GM21360 (cell line): ENCODE measurements around the gene MRPL50.
"Not testable (repeated sequence)": the region's sequence is repeated elsewhere in the genome, so short reads cannot be mapped to it uniquely, and the experiment has no call there.

Experiments
- ATAC-seq: cut with Tn5 transposase; IDR thresholded peaks from one replicate; pipeline ENCODE4 v1.9.1; 2021; ENCODE audit warnings: mild to moderate bottlenecking, moderate library complexity; ENCODE audit not compliant: unreplicated experiment

MRPL50 gene

DNA sequence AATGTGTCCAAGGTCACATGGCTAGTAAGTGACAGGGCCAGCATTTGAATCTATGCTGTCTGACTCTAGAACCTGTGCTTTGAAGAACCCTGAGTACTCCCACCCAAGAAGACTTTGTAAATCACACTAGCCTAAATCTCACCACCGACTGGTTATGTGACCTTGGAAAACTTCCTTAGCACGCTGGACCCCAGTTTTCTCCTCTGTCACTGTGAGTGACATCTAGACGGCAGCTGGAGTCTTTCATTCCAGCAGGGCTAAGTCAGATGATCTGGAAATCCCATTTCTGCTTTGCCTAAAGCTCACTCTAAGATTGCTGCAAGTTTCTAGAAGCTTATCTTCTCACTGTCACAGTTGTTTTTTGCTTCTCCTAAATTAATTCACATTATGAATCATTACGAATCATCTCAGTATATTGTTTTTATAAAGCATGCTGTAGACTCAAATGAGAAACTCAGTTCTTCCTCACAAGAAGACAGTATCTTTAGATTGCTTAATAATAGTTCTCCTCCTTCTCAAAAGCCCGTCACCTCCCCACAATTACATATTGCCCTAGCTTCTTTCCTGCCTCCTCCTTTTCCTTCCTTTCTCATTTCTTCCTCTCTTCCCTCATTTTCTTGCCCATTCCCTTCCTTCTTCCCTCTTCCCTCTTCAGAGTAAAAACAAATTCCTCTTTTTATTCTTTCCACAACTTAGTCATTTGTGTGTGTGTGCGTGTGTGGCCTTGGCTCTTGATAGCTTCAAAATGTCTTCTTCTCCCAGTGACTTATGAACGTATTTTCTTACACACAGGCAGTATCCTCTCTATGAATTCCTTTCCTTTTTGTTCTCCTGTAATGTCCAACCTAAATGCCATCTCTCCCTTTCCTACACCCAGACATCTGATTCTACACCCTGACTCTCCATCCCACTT is 20.4 kb upstream of the MRPL50 start:
- no peak for ATAC-seq

DNA sequence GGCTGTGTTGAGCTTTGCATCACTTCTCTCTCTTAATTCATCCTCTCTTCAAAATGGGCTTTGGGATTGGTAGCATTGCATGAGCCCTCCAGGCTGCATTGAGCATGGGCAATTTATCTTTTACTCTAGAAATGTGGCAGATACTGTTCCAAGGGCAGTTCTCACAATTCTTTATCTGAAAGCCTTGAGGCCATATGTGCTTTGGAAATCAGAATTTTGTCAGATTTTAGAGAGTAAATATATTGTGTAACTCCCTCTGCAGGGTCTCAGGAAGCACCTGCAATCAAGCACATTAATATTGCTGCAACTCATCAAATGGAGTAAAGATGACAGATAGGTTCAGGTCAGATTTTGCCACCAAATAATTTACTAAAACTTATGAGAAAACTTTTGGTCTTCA is 19.6 kb upstream of the MRPL50 start:
- ATAC-seq, result no peak

DNA sequence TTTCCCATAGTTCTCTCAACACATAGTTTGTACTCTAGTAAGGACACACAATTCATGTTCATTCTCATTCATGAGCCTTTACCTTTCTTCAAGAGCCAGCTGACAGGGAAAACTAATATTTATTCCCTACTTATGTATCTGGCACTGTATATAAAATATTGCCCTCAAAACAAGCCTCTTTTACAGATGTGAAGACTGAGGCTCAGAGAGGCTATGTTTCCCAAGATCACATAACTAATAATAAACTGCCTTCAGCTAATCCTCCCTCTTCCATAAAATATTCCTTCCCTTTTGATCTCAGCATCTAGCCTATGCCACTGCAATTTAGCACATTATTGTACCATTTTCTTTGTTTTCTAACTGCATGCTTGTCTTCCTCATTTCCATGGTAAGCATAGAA is 19.0 kb upstream of the MRPL50 start:
- ATAC-seq, result no peak

DNA sequence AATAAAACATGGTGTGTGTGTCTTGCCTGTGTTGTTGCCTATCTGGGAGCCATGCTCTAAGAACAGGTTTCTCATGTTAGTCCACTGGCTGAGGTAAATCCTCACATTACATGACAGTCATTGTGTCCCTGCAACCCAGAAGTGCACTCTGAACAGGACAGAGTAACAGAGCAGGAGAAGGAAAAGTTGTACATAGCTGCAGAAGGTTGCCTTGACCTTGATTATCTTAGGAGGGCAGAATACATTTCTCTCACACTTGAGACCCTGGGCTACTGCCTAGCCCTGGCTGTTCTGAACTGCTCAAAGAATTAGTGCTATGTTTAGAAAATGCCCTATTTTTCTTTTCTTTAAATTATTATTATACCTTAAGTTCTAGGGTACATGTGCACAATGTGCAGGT is 17.2 kb upstream of the MRPL50 start:
- no peak for ATAC-seq

DNA sequence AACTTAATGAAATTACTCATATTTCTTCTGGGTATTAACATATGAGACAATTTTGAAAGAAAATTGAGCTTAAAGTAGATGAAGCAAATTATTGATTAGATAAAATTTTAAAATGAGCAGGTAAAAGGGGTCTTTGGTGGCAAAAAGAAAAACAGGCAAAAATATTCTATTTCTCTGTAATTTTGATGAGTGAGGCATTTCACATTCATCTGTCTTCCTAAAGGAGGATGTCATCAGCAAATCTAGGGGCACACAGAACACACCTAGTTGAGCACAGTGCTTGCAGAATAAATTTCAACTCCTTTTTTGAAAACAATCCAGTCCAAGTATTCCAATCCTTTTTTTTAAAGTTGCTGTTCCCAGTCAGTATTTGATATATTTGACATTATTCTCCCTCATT is 16.4 kb upstream of the MRPL50 start:
- no peak for ATAC-seq

DNA sequence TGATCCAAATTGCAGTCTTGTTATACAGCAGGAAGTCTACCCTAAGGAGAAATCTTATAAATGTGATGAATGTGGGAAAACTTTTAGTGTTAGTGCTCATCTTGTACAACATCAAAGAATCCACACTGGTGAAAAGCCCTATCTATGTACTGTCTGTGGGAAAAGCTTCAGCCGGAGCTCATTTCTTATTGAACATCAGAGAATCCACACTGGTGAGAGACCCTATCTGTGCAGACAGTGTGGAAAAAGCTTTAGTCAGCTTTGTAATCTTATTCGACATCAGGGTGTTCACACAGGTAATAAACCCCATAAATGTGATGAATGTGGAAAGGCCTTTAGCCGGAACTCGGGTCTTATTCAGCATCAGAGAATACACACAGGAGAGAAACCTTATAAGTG is 10.7 kb upstream of the MRPL50 start:
- ATAC-seq, result no peak

DNA sequence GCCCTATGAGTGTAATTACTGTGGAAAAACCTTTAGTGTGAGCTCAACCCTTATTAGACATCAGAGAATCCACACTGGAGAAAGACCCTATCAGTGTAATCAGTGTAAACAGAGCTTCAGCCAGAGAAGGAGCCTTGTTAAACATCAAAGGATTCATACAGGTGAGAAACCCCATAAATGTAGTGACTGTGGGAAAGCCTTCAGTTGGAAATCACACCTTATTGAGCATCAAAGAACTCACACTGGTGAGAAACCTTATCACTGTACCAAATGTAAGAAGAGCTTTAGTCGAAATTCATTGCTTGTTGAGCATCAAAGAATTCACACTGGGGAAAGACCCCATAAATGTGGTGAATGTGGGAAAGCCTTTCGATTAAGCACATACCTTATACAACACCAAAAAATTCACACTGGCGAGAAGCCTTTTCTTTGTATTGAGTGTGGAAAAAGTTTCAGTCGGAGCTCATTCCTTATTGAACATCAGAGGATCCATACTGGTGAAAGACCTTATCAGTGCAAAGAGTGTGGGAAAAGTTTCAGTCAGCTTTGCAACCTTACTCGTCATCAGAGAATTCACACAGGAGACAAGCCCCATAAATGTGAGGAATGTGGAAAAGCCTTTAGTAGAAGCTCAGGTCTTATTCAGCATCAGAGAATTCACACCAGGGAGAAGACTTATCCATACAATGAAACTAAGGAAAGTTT is 10.1 kb upstream of the MRPL50 start:
- ATAC-seq, result no peak

DNA sequence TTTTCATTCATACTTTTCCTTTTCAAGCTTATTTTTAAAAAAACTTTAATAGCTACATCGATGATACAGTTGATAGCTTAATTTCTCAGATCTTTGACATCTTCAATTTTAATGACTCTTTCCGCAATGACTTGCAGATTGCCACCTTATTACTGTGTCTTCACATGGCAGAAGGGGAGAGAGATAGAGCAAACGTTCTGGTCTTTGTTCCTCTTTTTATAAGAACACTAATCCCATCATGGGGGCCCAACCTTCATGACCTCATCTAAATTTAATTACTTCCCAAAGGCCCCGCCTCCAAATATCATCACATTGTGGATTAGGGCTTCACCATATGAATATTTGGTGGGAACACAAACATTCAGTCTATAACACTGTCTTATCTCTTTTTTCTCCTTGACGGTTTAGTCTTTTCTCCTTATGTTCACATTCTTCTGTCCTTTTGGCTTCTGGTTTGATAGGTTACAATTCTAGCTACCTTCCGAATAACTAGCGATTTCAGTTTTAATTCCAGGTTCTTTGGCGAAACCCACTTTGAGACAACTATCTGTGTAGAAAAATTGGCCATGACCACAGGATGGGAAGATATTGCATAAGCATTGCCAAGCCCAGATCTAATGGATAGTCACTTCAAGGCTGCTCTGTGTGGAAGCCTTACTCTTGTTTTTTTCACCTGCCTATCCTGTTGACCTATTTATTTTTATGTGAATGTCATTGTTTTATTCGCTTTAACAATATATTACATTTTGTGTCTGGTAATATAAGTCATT is 5.3 kb upstream of the MRPL50 start:
- no peak for ATAC-seq

DNA sequence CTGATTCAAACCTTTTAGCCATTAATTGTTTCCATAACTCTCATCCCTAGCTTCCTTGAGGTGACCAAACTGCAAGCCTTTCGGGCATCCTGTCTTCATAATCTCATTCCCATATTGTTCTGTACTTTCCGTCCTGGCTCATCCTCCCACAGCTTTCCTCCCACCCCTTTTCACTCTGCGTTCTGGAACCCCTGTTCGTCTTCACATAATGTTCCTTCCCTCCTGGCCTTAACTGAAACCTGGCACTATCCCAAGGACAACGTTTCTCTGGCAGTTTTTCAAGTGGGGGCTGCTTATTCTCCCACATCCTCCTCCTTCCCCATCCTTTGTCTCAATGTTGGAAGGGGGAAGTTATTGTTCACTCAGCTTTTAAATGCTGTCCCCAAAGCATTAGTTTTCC is 1.7 kb upstream of the MRPL50 start:
- no peak for ATAC-seq

DNA sequence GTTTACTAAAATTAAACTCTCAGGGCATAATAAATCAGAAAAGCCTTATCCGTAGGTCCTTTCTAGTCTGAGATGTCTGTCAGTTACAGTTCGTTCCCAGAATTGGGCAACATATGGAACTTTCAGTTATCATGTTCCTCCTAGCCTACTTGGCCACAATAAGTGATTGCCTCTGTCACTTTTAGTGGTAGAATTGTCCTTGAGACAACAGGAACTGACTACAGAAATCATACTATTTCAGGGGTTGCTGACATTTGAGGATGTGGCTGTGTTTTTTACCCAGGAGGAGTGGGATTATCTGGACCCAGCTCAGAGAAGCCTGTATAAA is 1.2 kb upstream of the MRPL50 start:
- no peak for ATAC-seq

DNA sequence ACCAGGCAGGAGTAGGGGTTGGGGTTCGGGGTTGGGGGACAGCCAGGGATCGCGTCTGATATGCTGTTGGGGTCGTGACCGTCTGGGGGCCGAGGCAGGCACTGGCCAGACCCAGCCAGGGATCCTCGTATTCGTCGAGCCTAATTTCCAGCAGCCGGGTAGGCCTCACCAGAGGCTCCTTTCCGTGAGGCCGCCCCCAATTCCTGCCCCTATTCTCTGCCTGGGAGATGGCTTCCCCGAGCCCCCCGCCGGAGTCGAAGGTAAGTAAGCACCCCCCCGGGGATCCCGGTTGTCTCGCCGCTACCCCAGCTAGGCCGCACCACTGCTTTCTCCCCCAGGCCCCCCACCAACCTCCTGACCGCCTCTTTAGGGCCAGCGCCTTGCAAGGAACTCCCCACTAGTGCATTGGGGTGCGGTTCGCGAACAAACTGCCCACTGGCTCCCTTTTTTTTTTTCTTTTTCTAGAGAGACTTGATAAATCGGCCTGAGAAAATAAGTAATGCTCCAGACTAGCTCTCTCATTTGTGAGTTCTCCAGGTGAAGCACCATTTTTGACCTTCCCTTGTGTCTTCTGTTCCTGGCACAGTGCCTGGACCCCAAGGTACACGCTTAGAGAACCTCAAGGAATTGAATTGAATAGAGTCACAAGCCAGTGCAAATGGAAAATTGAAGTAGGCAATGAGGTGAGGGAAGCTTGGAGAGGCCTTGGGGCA is 668 bp upstream of the MRPL50 start:
- ATAC-seq, result no peak

DNA sequence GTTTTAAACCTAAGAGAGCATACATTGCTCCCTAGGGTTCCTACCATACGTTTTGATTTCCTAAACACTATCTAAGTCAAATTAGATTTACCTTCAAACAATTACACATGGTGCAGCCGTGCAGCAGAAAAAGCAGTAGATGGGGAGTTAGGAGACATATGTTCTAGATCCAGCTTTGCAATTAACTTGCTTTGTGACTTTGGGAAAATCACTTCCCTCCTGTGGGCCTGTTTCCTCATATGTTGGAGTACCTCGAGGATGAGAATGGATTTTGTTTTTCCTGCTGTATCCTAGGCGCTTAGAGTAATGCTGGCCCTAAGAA is 711 bp downstream of the MRPL50 start:
- ATAC-seq, result no peak

DNA sequence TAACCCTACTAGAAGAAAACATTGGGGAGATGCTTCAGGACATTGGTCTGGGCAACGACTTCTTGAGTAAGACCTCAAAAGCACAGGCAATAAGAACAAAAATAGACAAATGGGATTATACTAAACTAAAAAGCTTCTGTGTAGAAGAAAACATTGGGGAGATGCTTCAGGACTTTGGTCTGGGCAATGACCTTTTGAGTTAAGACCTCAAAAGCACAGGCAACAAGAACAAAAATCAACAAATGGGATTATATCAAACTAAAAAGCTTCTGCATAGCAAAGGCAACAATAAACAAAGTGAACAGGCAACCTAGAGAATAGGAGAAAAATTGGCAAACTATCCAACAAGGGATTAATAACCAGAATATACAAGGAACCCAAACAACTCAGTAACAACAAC is 3.7 kb downstream of the MRPL50 start:
- ATAC-seq, result no peak

DNA sequence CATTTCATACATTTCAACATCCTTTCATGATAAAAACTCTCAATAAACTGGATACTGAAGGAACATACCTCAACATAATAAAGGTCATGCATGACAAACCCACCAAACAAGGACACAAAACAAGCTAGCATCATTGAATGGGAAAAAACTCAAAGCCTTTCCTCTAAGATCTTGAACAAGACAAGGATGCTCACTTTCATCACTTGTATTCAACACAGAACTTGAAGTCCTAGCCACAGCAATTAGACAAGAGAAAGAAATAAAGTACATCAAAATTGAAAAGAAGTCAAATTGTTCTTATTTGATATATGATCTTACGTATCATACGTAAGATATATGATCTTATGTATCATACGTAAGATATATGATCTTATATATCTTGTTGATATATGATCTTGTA is 5.3 kb downstream of the MRPL50 start:
- no peak for ATAC-seq

DNA sequence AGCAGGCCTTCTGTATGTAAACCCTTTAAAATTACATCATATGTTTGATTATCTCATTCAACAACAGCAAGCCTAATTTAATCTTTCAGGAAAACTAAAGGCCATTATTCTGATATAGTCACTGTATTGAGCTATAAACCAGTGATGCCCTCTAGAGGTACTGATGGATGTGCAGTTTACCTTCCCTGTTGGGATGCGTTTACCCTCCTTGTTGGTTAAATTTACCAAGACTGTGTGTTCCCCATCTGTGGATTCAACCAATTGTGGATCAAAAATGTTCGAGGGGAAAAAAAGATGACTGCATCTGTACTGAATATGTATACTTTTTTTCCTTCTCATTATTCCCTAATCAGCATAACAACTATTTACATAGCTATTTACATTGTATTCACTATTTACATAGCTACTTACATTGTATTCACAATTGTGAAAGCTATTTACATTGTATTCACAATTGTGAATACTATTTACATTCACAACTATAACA is 9.9 kb downstream of the MRPL50 start:
- no peak for ATAC-seq

DNA sequence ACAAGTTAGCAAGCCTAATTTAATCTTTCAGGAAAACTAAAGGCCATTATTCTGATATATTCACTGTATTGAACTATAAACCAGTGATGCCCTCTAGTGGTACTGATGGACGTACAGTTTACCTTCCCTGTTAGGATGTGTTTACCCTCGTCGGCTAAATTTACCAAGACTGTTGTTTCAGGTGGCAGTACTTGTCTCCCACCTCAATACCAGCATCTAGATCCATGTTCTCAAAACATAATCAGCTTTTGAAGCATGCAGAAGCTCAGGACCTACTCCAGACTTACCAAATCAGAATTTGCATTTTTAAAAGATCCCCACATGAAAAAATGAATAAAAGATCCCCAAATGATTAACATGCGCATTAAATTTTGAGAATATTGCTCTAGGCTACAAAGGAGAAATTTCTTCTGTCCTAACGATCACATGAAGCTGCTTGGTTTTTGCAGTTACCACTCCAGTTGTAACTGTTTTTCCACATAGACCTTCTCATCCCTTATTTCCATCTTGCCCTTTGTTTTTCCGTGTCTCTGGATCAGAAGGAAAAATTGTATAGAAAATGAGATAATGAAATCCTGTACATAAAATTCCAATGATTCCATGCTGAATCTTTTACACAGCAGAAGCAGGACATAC is 10.4 kb downstream of the MRPL50 start:
- ATAC-seq, result peak; percentile 92

DNA sequence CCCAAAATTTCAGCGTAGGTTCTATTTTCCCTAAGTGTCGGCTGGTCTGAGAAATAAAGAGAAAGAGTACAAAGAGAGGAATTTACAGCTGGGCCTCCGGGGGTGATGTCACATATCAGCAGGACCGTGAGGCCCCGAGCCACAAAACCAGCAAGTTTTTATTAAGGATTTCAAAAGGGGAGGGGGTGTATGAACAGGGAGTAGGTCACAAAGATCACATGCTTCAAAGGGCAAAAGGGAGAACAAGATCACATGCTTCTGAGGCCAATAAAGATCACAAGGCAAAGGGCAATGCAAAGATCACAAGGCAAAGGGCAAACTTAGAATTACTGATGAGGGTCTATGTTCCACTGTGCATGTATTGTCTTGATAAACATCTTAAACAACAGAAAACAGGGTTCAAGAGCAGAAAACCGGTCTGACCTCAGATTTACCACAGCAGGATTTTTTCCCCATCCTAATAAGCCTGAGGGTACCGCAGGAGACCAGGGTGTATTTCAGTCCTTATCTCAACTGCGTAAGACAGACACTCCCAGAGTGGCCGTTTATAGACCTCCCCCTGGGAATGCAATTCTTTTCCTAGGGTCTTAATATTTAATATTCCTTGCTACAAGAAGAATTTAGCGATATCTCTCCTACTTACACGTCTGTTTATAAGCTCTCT is 13.4 kb downstream of the MRPL50 start, which contains the start of gene BAAT:
TSS of gene BAAT (minus strand) at position 134 of the 664 bp plus-strand sequence. CDS start 13,602 bp downstream, outside the sequence.
- not testable (repeated sequence) for ATAC-seq

DNA sequence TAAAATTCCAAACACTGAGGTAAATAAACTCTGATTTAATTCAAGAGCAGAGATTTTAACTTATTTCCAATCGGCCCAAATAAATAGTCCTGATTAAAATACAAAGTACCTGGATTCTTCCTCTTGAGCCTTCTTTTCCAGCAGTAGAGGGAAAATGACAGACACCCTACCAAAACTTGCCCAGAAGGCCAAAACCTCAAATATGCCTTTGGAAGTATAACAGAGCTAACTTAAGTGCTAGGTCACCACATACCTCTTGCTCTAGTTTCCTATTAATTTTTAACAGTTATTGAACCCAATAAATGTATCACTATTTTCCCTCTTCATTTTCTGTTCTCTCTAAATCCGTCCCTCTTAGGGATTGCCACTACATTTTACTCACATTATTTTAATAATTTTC is 15.1 kb downstream of the MRPL50 start:
- no peak for ATAC-seq

DNA sequence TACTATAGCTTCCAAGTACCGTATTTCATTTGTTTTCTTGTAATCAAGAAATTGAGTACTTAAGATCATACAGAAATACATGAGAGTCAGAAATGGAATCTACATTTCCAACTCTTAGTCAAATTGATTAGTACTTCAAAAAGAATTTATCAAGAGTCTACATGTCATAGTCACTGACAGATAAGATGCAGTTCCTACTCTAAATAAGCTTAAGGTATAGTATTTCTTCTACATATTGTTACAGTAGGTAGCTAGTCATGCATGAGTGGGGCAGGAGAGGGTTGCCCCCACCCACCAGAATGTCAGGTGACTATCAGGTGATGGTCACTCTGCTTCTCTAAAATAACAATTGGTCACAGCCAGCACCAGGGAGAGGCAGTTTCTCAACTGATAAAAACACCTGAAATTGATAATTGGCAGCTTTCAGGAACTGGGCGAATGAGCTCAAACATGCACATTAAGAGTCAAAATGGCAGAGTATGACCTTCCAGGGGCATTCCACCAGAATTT is 16.5 kb downstream of the MRPL50 start:
- ATAC-seq, result no peak

DNA sequence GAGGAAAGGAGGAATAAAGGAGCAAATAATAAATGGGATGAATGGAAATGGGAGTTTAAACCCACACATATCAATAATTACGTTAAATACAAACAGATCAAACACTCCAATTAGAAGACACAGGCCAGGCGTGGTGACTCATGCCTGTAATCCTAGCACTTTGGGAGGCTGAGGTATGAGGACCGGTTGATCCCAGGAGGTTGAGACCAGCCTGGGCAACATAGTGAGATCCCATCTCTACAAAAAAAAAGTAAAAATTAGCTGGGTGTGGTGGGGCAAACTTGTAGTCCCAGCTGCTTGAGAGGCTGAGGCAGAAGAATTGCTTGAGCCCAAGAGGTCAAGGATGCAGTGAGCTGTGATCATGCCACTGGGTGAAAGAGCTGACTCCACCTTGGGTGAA is 17.3 kb downstream of the MRPL50 start:
- ATAC-seq, result no peak
